HAP-1 (cell line): ENCODE measurements around the gene MEI1.
A peak's percentile ranks its signal among the peaks of the same experiment; 100 is the strongest.
"Not testable (repeated sequence)": the region's sequence is repeated elsewhere in the genome, so short reads cannot be mapped to it uniquely, and the experiment has no call there.

Source experiments
- DNase-seq, 2 experiments: peaks; one replicate each; pipeline ENCODE4 v3.0.0-alpha.2; 2016 to 2020; ENCODE audit warnings: low spot score in 2 of 2
- H3K27me3 ChIP-seq: fragments of 250-450 bp; sonication (Bioruptor Pico); 2 replicates; pipeline ENCODE4 v1.5.1; 2020; ENCODE audit warnings: low read depth, mild to moderate bottlenecking, moderate library complexity
- H3K36me3 ChIP-seq: fragments of 250-450 bp; sonication (Bioruptor Pico); replicated peaks from 2 replicates; pipeline ENCODE4 v1.5.1; 2020; ENCODE audit warnings: mild to moderate bottlenecking
- H3K4me1 ChIP-seq: fragments of 250-450 bp; sonication (Bioruptor Pico); 2 replicates; pipeline ENCODE4 v1.5.1; 2020; ENCODE audit warnings: mild to moderate bottlenecking
- H3K4me3 ChIP-seq: fragments of 250-450 bp; sonication (Bioruptor Pico); 2 replicates; pipeline ENCODE4 v1.5.1; 2020; ENCODE audit warnings: mild to moderate bottlenecking, moderate library complexity
- H3K9me3 ChIP-seq: fragments of 250-450 bp; sonication (Bioruptor Pico); 2 replicates; pipeline ENCODE4 v1.5.1; 2020; ENCODE audit warnings: mild to moderate bottlenecking, moderate library complexity
- in situ Hi-C: fragments of 300-500 bp; cut with MboI; formaldehyde crosslinking; loops from 3 replicates; pipeline ENCODE4 v1.14.3; 2020; ENCODE audit warnings: low sequenced_read_pairs, inconsistent platforms, mixed read lengths

Gene MEI1

DNA sequence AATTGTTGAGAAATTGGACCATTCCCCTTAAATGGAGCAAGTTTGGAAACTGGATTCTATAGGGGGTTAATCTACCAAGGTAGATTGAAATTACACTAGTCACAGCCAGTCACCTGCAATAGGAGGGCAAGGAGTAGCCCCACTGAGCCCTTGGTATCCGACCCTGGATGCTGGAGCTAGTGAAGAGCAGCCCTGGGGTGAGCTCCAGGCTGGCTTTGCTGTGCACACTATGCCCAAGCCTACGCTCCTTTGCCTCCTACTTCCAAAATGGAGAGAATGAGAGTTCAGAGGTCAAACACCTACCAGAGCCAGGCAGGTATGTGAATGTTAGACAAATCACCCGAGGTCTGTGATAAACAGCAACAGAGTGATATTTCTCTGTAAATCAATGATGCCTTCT, 34.4 kb upstream of the MEI1 start:
- Histone ChIP-seq H3K9me3 (no peaks in the 10 kb centered on the region), H3K4me1 (peaks cover 15% of the 10 kb centered on the region), H3K4me3 (no peak overlapping the region), H3K27me3 (no peaks in the 10 kb centered on the region), H3K36me3 (peaks cover 55% of the 10 kb centered on the region)
- DNase-seq, result no peak
- in situ Hi-C loops, result no loop called here

DNA sequence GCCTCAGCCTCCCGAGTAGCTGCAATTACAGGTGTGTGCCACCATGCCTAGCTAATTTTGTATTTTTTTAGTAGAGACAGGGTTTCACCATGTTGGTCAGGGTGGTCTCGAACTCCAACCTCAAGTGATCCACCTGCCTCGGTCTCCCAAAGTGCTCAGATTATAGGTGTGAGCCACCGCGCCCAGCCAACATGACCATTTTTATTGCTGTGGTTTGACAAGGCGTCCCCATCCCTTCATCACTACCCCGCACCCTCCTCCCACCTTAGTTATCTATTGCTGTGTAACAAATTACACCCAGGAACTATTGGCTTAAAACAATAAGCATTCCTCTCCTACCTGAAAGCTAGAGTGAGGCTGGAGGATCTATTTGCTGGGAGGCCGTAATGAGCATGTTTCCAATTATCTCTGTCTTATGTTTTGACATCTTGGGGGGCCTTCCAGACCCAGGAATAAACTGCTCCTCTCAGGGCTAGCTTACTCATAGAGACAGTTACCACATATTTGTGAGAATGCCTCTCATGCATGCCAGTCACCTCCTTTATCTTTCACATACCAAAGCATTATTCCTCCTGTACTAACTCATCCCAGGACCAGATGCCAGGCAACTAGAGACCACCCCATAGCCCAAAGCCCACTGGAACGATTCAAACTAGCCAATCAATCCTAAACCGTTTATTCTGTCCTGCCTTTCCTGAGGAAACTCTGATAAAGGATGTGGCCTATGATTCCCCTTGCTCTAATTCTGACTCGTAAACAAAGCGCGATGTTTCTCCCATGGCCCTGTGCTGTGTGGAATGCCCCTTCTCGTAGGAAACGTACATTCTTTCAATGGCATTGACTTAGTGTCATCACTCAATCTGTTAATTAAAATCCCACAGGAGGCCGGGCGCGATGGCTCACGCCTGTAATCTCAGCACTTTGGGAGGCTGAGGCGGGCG, 30.1 kb upstream of the MEI1 start:
- no peaks in the 10 kb centered on the region for H3K27me3 ChIP-seq
- peaks cover 28% of the 10 kb centered on the region for H3K36me3 ChIP-seq
- no peak for DNase-seq
- H3K4me3 ChIP-seq, result no peak overlapping the region
- in situ Hi-C loops, result no loop called here
- peaks cover 15% of the 10 kb centered on the region for H3K4me1 ChIP-seq
- no peaks in the 10 kb centered on the region for H3K9me3 ChIP-seq

DNA sequence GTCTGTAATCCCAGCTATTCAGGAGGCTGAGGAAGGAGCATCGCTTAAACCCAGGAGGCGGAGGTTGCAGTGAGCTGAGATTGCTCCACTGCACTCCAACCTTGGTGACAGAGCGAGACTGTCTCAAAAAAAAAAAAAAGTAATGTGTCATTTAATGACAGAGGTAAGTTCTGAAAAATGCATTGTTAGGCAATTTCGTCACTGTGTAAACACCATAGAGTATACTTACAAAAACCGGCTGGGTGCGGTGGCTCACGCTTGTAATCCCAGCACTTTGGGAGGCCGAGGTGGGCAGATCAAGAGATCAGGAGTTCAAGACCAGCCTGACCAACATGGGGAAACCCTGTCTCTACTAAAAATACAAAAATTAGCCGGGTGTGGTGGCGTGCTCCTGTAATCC, 27.2 kb upstream of the MEI1 start:
- H3K36me3 ChIP-seq, result peaks cover 29% of the 10 kb centered on the region
- H3K4me1 ChIP-seq, DNase-seq, in situ Hi-C loops, H3K4me3 ChIP-seq, H3K27me3 ChIP-seq, H3K9me3 ChIP-seq: not testable (repeated sequence)

DNA sequence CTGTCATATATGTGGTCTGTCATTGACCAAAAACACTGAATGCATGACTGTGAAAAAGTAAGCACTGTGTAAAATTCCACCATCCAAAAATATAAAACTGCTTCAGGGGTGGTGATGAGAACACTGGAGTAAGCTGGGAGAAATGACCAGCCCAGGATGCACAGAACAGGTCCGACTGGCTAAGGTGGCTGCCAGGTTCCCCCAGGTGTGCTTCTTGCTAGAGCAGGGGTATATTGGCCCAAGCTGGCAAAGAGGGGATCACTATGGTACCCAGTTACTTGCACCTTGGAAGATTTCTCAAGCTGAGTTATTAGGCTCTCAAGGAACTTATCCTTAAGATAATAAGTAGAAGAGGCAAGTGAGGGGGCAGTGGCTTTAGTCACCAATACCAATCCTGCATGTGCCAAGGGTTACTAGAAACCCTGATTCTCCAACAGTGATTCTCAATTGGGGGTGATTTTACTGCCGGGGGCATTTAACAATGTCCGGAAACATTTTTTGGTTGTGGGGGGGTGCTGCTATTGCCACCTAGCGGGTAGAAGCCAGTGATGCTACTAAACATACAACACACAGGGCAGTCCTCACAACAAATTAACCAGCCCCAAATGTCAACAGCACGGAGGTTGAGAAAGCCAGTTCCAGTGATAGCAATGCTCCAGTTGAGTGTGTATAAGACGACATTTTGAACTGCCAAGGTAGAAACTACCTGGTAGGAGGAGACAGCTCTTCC, 26.4 kb upstream of the MEI1 start:
- Histone ChIP-seq H3K4me3 (no peak overlapping the region), H3K4me1 (peaks cover 2% of the 10 kb centered on the region), H3K36me3 (peaks cover 36% of the 10 kb centered on the region), H3K9me3 (no peaks in the 10 kb centered on the region), H3K27me3 (no peaks in the 10 kb centered on the region)
- DNase-seq, result no peak
- in situ Hi-C loops, result no loop called here

DNA sequence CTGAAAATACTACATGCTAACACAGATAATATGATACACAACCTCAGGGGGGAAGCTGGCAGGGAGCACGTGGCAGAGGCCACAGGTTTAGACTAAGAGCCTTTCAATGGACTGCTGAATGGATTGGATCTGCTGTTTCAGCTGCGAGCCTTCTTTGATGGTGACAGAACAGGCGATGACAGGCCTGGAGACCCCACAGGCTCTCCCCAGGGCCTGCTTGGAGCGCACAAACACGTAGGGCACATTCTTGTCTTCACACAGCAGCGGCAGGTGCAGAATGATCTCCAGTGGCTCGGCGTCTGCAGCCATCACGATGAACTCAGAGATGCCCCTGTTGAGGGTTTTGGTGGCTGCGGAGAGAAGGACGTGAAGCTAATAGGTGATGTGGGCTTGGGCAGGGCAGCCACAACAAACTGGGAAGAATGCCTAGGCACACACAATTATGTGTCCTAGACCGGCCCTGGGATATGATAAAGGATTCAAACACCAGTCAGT, 24.4 kb upstream of the MEI1 start:
- no peak overlapping the region for H3K4me3 ChIP-seq
- no peaks in the 10 kb centered on the region for H3K9me3 ChIP-seq
- no peak for DNase-seq
- H3K4me1 ChIP-seq, result no peaks in the 10 kb centered on the region
- H3K27me3 ChIP-seq, result no peaks in the 10 kb centered on the region
- in situ Hi-C loops, result no loop called here
- H3K36me3 ChIP-seq, result peaks cover 55% of the 10 kb centered on the region

DNA sequence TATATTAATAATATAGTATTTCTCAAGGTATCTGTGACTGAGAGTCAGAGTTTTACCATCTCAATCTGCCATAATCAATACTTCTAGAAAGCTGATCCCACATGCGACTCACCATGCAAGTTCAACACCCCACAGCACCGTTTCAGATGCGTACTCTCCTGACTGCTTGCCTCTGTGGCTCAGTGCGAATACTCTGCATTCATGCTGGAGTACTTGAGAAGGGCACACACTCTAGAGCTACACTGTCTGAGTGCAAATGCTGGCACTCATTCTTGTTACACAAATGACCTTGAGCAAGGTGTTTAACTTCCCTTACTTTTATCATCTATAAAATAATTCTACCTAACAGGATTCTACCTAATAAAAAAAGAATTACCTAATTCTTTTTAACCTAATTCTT, 23.2 kb upstream of the MEI1 start:
- DNase-seq, result no peak
- in situ Hi-C loops, result no loop called here
- Histone ChIP-seq H3K4me3 (no peak overlapping the region), H3K4me1 (no peaks in the 10 kb centered on the region), H3K27me3 (no peaks in the 10 kb centered on the region), H3K36me3 (peaks cover 64% of the 10 kb centered on the region), H3K9me3 (no peaks in the 10 kb centered on the region)

DNA sequence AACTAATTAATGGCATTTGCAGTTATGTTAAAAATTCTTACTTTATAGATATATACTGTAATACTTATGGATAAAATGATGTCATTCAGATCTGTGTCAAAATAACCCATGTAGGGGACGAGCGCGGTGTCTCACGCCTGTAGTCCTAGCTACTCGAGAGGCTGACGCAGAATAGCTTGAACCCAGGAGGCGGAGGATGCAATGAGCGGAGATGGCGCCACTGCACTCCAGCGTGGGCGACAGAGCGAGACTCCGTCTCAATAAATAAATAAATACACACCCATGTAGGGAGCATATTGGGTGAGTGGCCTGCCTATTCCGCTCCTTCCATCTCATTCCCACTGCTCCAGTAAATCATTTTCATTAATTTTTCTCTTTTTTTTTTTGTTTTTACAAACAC, 17.7 kb upstream of the MEI1 start:
- DNase-seq, result no peak
- Histone ChIP-seq H3K36me3 (peaks cover 51% of the 10 kb centered on the region), H3K4me3 (no peak overlapping the region), H3K4me1 (no peaks in the 10 kb centered on the region), H3K9me3 (no peaks in the 10 kb centered on the region; the same call in 1 of the 2 replicates), H3K27me3 (no peaks in the 10 kb centered on the region)
- in situ Hi-C loops, result no loop called here

DNA sequence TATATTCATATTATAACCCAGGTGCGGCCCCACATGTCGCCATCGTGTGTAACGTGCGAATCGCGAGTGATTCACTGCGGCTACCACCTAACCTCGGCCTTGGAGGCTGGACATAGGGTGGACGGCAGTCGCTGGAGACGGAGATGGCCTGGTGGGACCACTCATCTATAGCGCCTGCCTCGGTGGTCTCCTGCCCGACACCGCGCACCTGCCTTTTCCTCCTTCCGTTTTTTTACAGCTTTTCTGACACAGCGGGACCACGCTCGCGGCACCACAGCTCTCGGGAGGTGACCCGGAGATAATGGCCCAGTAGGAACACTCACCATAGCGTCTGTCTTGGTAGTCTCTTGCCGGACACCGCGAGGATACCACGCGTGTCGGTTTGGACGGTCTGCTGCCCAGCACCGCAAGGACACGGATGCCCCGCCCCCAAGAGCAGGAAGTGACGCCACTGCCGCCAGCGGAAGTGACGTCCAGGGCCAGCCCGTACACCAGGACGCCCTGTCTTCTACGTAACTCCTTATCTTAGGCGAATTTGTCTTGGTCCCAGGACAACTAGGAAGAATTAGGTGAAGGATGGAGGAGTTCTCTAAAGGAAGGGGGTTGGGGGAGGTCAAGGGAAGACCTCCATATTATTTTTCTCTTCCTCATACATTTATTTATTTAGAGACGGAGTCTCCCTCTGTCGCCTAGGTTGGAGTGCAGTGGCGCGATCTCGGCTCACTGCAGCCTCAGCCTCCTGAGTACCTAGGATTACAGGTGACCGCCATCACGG, 17.1 kb upstream of the MEI1 start:
- Histone ChIP-seq H3K36me3 (peaks cover 47% of the 10 kb centered on the region), H3K9me3 (no peaks in the 10 kb centered on the region; the same call in 1 of the 2 replicates), H3K4me1 (no peaks in the 10 kb centered on the region; the same call in 1 of the 2 replicates), H3K27me3 (no peaks in the 10 kb centered on the region), H3K4me3 (no peak overlapping the region)
- in situ Hi-C loops, result no loop called here
- DNase-seq, result no peak

DNA sequence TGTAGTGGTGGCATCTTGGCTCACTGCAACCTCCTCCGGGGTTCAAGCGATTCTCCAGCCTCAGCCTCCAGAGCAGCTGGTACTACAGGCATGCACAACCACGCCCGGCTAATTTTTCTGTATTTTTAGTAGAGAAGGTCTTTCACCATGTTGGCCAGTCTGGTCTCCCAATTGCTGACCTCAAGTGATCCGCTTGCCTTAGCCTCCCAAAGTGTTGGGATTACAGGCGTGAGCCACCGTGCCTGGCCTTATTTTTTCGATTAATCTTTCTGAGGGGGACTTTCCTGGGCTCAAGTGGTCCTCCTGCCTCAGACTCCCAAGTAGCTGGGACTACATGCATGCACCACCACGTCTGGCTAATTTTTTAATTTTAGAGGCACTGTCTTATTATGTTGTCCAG, 16.3 kb upstream of the MEI1 start:
- no peaks in the 10 kb centered on the region; the same call in 1 of the 2 replicates for H3K4me1 ChIP-seq
- H3K4me3 ChIP-seq, result no peak overlapping the region
- peaks cover 40% of the 10 kb centered on the region for H3K36me3 ChIP-seq
- H3K27me3 ChIP-seq, result no peaks in the 10 kb centered on the region
- no peak for DNase-seq
- in situ Hi-C loops, result no loop called here
- H3K9me3 ChIP-seq, result no peaks in the 10 kb centered on the region; the same call in 1 of the 2 replicates

DNA sequence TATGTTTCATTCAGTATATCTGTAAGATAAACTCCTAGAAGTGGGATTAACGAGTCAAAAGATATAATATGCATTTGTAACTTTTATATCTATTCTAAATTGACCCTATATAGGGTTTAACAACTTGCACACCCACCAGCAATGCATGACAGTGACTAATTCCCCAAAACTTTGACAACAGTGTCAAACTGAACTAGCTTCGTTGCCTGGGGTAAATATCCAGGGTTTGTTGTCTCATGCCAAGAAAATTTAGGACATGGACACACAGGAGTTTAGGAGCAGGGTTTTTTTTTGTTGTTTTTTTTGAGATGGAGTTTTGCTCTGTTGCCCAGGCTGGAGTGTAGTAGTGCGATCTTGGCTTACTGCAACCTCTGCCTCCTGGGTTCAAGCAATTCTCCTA, 15.7 kb upstream of the MEI1 start:
- no peaks in the 10 kb centered on the region; the same call in 1 of the 2 replicates for H3K4me1 ChIP-seq
- in situ Hi-C loops, result no loop called here
- no peak for DNase-seq
- H3K27me3 ChIP-seq, result no peaks in the 10 kb centered on the region
- H3K9me3 ChIP-seq, result no peaks in the 10 kb centered on the region; the same call in 1 of the 2 replicates
- H3K36me3 ChIP-seq, result peaks cover 34% of the 10 kb centered on the region
- H3K4me3 ChIP-seq, result no peak overlapping the region

DNA sequence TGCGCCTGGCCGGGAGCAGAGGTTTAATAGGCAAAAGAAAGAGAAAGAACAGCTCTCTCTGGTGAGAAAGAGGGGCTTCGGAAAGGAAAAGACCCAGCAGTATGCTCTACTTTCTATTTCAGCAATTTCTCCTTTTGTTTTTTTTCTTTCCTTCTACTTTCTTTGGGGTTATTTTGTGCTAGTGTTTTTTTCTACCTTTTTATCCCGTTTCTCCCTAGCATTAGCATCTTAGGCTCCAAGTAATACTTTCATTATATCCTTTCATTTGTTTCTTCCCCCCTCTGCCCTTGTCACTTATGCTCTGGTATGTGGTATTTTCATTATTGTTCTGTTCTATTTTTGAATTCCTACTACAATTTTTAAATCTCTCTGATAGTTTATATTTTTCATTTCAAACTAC, 15.1 kb upstream of the MEI1 start:
- H3K36me3 ChIP-seq, result peaks cover 29% of the 10 kb centered on the region
- H3K4me3 ChIP-seq, result no peak overlapping the region
- no peaks in the 10 kb centered on the region for H3K27me3 ChIP-seq
- H3K9me3 ChIP-seq, result no peaks in the 10 kb centered on the region; the same call in 1 of the 2 replicates
- in situ Hi-C loops, result no loop called here
- DNase-seq, result no peak
- H3K4me1 ChIP-seq, result no peaks in the 10 kb centered on the region; the same call in 1 of the 2 replicates

DNA sequence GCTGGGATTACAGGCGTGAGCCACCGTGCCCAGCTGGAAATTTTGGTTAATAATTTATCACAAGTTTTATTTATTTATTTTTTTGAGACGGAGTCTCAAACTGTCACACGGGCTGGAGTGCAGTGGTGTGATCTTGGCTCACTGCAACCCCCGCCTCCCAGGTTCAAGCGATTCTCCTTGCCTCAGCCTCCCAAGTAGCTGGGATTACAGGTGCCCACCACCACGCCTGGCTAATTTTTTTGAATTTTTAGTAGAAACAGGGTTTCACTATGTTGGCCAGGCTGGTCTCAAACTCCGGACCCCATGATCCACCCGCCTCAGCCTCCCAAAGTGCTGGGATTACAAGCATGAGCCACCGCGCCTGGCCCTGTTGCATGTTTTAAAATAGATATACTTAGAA, 12.4 kb upstream of the MEI1 start:
- in situ Hi-C loops, H3K9me3 ChIP-seq, DNase-seq, H3K4me1 ChIP-seq, H3K27me3 ChIP-seq: not testable (repeated sequence)
- H3K4me3 ChIP-seq, result peak overlapping the region; percentile 89
- H3K36me3 ChIP-seq, result peaks cover 13% of the 10 kb centered on the region; the same call in 1 of the 2 replicates

DNA sequence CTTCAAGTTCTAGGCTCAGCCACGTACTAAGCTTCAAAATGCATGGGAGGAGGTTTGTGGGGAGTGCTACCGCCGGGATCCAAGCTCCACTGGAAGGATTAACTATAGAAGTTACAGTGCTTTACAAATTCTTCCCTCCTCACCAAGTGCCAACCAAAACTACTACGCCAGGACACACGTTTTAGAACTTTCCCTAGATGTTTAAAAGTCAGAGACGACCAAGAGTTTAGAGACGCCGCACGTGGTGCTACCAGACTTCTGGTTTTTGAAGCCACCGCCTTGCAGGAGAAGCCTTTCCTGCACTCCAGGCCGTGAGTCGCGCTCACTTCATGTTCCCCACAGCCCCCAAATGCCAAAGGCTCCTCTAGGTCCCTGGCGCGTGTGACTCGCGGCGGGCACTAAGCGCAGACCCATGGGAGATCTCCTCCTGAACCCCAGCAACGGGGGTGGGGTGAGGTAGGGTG, 11.4 kb upstream of the MEI1 start:
- Histone ChIP-seq H3K4me3 (peak overlapping the region; percentile 89), H3K4me1 (no peaks in the 10 kb centered on the region; the same call in 1 of the 2 replicates), H3K27me3 (no peaks in the 10 kb centered on the region), H3K36me3 (0 out of 2 replicates have a peak, but pooled peaks cover 3% of the 10 kb centered on the region), H3K9me3 (no peaks in the 10 kb centered on the region; the same call in 1 of the 2 replicates)
- in situ Hi-C loops, result no loop called here
- DNase-seq, result peak in 1 of 2 experiments; percentile 41
